NCI-H1092 (cell line): ENCODE results near the gene KAT2A.
"Not testable (repeated sequence)": the region's sequence is repeated elsewhere in the genome, so short reads cannot be mapped to it uniquely, and the experiment has no call there.

Experiments
- DNase-seq: peaks from one replicate; lab custom pipeline; 2025; lab: John Stamatoyannopoulos, UW

The KAT2A gene

GRCh38 chr17:42120770-42121769, at the start of gene KAT2A:
Gene KAT2A, minus strand, starts transcription at chr17:42121367. Its CDS starts 63 bp downstream, at chr17:42121304.
- DNase-seq, result peak; percentile 66

GRCh38 chr17:42169351-42169750, 48.2 kb upstream of the KAT2A start:
- no peak for DNase-seq

- DNase-seq, result no peak
These were observed 46.6 kb upstream of the KAT2A start for GRCh38 chr17:42167807-42168206.

GRCh38 chr17:42166196-42166763, 45.1 kb upstream of the KAT2A start:
- DNase-seq, result no peak

GRCh38 chr17:42165751-42166150, 44.6 kb upstream of the KAT2A start:
- DNase-seq, result no peak

- DNase-seq, result no peak
These were observed 42.7 kb upstream of the KAT2A start for GRCh38 chr17:42163696-42164407.

- no peak for DNase-seq
These were observed 41.9 kb upstream of the KAT2A start for GRCh38 chr17:42163113-42163512.

GRCh38 chr17:42160531-42160910, 39.4 kb upstream of the KAT2A start:
- DNase-seq, result no peak

GRCh38 chr17:42159796-42160530, 38.8 kb upstream of the KAT2A start:
- no peak for DNase-seq

GRCh38 chr17:42155614-42156045, 34.5 kb upstream of the KAT2A start:
- no peak for DNase-seq

- DNase-seq, result no peak
These were observed 33.0 kb upstream of the KAT2A start for GRCh38 chr17:42153919-42154742.

GRCh38 chr17:42146911-42147607, 25.9 kb upstream of the KAT2A start:
- DNase-seq, result no peak

GRCh38 chr17:42143138-42143537, 22.0 kb upstream of the KAT2A start:
- DNase-seq, result not testable (repeated sequence)

GRCh38 chr17:42142371-42142896, 21.3 kb upstream of the KAT2A start:
- DNase-seq, result no peak

- DNase-seq, result no peak
These were observed 20.2 kb upstream of the KAT2A start for GRCh38 chr17:42141382-42141781.

- DNase-seq, result not testable (repeated sequence)
These were observed 19.5 kb upstream of the KAT2A start for GRCh38 chr17:42140690-42141089.

GRCh38 chr17:42138749-42139492, 17.8 kb upstream of the KAT2A start:
- DNase-seq, result no peak

- no peak for DNase-seq
These were observed 15.5 kb upstream of the KAT2A start for GRCh38 chr17:42136654-42137051.
